Glutamatergic neuron (in vitro differentiated cells): ENCODE data around the gene DGAT2L6. TPM values are rescaled to one million over a fixed set of nuclear protein-coding genes. Genes with fewer than 3 reads are reported as not detected.

Experiments used
- DNase-seq: peaks from one replicate; pipeline ENCODE4 v3.0.0; 2022
- H3K27ac Mint-ChIP-seq: one replicate; pipeline ENCODE4 v1.8.0; 2020; ENCODE audit warnings: mild to moderate bottlenecking, mixed read lengths, inconsistent platforms; ENCODE audit not compliant: unreplicated experiment
- H3K27me3 Mint-ChIP-seq: one replicate; pipeline ENCODE4 v1.8.0; 2020; ENCODE audit warnings: mild to moderate bottlenecking, moderate library complexity, mixed read lengths, inconsistent platforms; ENCODE audit not compliant: unreplicated experiment
- H3K36me3 Mint-ChIP-seq: one replicate; pipeline ENCODE4 v1.8.0; 2020; ENCODE audit warnings: mild to moderate bottlenecking, mixed read lengths, inconsistent platforms; ENCODE audit not compliant: unreplicated experiment
- H3K4me1 Mint-ChIP-seq: one replicate; pipeline ENCODE4 v1.8.0; 2020; ENCODE audit warnings: mild to moderate bottlenecking, low read depth, mixed read lengths, inconsistent platforms; ENCODE audit not compliant: unreplicated experiment
- H3K4me3 Mint-ChIP-seq: one replicate; pipeline ENCODE4 v1.8.0; 2020; ENCODE audit warnings: mild to moderate bottlenecking, mixed read lengths, inconsistent platforms; ENCODE audit not compliant: unreplicated experiment
- H3K9me3 Mint-ChIP-seq: one replicate; pipeline ENCODE4 v1.8.0; 2020; ENCODE audit warnings: mild to moderate bottlenecking, moderate library complexity, mixed read lengths, inconsistent platforms; ENCODE audit not compliant: unreplicated experiment
- total RNA-seq: library from RNA; stranded (reverse); fragmentation: NEBNext Ultra II Directional; extraction: Animal tissue kit (Norgen Biotek cat#: 25700); gene quantifications from one replicate; pipeline ENCODE4 v1.2.1, GENCODE V29; 2021; ENCODE audit not compliant: unreplicated experiment
- TF ChIP-seq, protein P1 (sequence below): fragments of 200-600 bp; sonication (generic); IDR thresholded peaks from one replicate; pipeline ENCODE4 v1.5.0; 2021; ENCODE audit not compliant: partially characterized antibody, unreplicated experiment

DGAT2L6 gene
- total RNA-seq, 1 donor from 2014 or later = not detected

DNA sequence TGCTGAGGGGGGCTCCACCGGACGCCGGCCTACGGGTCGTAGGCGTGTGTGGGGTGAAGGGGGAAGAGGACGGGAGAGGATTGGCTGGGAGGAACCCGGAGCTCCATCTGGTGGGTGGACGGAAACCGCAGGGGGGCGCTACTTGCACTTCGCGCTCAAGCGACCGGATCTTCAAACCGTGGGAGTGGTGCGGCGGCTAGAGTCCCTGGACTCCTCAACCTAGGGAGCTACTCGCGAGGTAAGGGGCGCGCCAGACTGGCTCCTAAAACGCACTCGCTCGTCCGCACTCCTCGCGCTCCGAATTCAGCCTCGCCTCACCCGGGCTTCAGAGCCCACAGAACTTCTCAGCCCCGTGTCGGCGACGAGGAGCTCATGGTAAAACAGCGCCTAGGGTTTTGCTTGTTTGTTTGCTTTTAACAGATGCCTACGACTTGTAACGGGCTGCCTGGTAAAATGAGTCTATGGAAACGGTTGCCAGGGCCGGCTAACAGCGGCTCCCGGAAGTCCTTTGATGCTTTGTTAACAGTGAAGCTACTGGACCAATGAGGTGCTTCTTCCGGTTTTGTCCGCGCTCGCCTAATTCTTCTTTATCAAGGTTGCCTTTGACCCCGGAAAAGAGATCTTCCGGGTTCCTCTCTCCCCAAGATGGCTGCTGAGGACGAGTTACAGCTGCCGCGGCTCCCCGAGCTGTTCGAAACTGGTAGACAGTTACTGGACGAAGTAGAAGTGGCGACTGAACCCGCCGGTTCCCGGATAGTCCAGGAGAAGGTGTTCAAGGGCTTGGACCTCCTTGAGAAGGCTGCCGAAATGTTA is 43.8 kb upstream of the DGAT2L6 start, which contains the start of gene IGBP1:
Gene IGBP1 (plus strand): TSS at position 145 of the 813 bp plus-strand sequence. CDS start 501 bp downstream, at position 646.
- Mint-ChIP-seq H3K36me3 (no peaks in the 10 kb centered on the region), H3K27ac (peak within 1 kb of the TSS; percentile 99), H3K9me3 (peaks cover 2% of the 10 kb centered on the region), H3K27me3 (no peaks in the 10 kb centered on the region), H3K4me1 (peaks cover 4% of the 10 kb centered on the region), H3K4me3 (peak within 1 kb of the TSS; percentile 99)
- DNase-seq = peak; percentile 89
- TF ChIP-seq, protein P1, sequence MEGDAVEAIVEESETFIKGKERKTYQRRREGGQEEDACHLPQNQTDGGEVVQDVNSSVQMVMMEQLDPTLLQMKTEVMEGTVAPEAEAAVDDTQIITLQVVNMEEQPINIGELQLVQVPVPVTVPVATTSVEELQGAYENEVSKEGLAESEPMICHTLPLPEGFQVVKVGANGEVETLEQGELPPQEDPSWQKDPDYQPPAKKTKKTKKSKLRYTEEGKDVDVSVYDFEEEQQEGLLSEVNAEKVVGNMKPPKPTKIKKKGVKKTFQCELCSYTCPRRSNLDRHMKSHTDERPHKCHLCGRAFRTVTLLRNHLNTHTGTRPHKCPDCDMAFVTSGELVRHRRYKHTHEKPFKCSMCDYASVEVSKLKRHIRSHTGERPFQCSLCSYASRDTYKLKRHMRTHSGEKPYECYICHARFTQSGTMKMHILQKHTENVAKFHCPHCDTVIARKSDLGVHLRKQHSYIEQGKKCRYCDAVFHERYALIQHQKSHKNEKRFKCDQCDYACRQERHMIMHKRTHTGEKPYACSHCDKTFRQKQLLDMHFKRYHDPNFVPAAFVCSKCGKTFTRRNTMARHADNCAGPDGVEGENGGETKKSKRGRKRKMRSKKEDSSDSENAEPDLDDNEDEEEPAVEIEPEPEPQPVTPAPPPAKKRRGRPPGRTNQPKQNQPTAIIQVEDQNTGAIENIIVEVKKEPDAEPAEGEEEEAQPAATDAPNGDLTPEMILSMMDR = peak; percentile 64

DNA sequence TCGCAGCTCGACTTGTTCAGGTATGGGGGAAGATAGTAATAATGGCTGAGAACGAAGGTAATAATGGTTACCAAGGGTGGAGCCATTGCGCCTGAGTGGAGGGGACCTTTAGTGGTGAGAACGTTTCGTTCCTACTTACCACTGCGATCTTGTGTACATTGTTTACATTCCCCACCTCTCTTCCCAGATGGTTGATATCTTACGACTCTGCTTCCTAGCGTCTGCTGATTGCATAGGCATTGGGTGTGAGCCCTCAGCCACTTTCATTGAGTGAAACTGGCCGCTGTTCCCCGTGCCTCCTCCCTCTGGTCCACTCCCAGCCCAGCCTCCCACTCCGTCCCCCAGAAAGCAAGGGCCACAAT is 43.2 kb upstream of the DGAT2L6 start:
- H3K36me3 Mint-ChIP-seq = no peaks in the 10 kb centered on the region
- peak; percentile 13 for DNase-seq
- no peaks in the 10 kb centered on the region for H3K27me3 Mint-ChIP-seq
- peak overlapping the region; percentile 99 for H3K4me3 Mint-ChIP-seq
- TF ChIP-seq, protein P1 = no peak
- peaks cover 2% of the 10 kb centered on the region for H3K9me3 Mint-ChIP-seq
- peak overlapping the region; percentile 99 for H3K27ac Mint-ChIP-seq
- peaks cover 4% of the 10 kb centered on the region for H3K4me1 Mint-ChIP-seq

DNA sequence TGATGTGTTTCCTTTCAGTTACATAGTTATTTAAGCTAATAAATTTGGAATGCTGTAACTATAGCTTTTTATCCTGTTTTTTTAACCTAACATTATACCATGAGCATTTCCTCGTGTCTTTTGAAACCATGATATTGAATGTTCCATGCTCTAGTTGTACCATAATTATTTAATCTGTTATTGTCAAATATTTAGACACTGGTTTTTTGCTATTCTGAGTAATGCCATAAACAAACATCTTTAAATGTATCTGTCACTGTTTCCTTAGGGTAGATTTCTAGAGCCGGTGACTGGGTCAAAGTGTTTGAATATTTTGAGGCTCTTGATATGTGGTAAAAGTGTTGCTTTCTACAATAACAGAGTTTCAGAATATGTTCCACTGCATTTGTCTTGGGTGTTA is 38.7 kb upstream of the DGAT2L6 start:
- no peaks in the 10 kb centered on the region for H3K27me3 Mint-ChIP-seq
- no peaks in the 10 kb centered on the region for H3K36me3 Mint-ChIP-seq
- H3K4me1 Mint-ChIP-seq = peaks cover 2% of the 10 kb centered on the region
- TF ChIP-seq, protein P1 = no peak
- H3K27ac Mint-ChIP-seq = no peak overlapping the region
- no peaks in the 10 kb centered on the region for H3K9me3 Mint-ChIP-seq
- H3K4me3 Mint-ChIP-seq = no peak overlapping the region
- DNase-seq = no peak

DNA sequence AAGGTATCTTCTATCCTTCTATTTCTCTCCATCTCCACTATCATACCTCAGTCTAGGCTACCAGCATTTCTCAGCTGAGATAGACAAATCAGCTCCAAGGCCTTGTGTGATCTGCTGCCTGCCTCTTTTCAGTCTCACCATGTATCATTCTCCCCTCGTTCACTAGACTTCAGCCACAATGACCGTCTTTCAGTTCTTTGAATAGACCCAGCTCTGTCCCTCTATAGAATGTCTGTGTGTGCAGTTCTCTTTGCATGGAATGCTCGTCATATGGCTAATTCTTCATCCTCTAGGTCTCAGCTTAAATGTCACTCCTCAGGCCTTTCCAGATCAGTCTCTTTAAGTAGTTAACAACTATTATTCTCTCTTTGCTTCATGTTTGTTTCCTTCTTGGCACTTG is 37.5 kb upstream of the DGAT2L6 start:
- TF ChIP-seq, protein P1 = no peak
- H3K9me3 Mint-ChIP-seq = no peaks in the 10 kb centered on the region
- no peaks in the 10 kb centered on the region for H3K27me3 Mint-ChIP-seq
- H3K4me1 Mint-ChIP-seq = peaks cover 2% of the 10 kb centered on the region
- no peak for DNase-seq
- H3K27ac Mint-ChIP-seq = no peak overlapping the region
- H3K36me3 Mint-ChIP-seq = no peaks in the 10 kb centered on the region
- no peak overlapping the region for H3K4me3 Mint-ChIP-seq

DNA sequence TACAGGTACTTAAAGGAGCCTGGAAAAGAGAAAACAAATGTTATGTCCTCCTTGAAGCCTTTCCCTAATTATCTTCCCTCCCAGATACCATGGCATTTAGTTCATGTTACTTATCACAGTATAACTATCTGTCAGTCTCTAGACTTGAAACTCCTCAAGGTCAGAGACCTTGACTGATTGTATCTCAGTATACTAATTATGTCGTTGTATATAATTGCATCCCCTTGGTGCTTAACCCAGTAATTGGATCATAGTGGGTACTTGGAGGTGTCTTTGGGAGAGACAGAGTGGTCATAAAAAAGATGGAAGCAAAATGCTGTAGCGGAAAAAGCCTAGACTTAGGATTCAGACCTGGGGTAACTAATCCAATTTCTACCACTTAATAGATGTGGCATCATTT is 35.9 kb upstream of the DGAT2L6 start:
- no peaks in the 10 kb centered on the region for H3K36me3 Mint-ChIP-seq
- TF ChIP-seq, protein P1 = no peak
- no peaks in the 10 kb centered on the region for H3K27me3 Mint-ChIP-seq
- no peak overlapping the region for H3K4me3 Mint-ChIP-seq
- no peaks in the 10 kb centered on the region for H3K9me3 Mint-ChIP-seq
- H3K4me1 Mint-ChIP-seq = no peaks in the 10 kb centered on the region
- H3K27ac Mint-ChIP-seq = no peak overlapping the region
- no peak for DNase-seq
